Measurements from ENCODE around the gene PALB2.
"Not testable (repeated sequence)": the region's sequence is repeated elsewhere in the genome, so short reads cannot be mapped to it uniquely, and the experiment has no call there.

PALB2 gene

GRCh38 chr16:23584186-23585076 lies 56.7 kb downstream of the PALB2 start:
- DNase-seq, result no peak

GRCh38 chr16:23583271-23583670 lies 57.8 kb downstream of the PALB2 start:
- DNase-seq, result not testable (repeated sequence)

GRCh38 chr16:23581764-23582163 lies 59.3 kb downstream of the PALB2 start:
- DNase-seq, result no peak

GRCh38 chr16:23580391-23580790 lies 60.7 kb downstream of the PALB2 start:
- no peak for DNase-seq

GRCh38 chr16:23579371-23579770 lies 61.7 kb downstream of the PALB2 start:
- no peak for DNase-seq

GRCh38 chr16:23578101-23578830 lies 62.8 kb downstream of the PALB2 start:
- DNase-seq, result peak in 6 of 51 donors; percentile 2 to 21 (median 3)

- no peak for DNase-seq
Measured at GRCh38 chr16:23577493-23577892, 63.6 kb downstream of the PALB2 start.

GRCh38 chr16:23575834-23576233 lies 65.3 kb downstream of the PALB2 start:
- no peak for DNase-seq

- DNase-seq, result no peak
Measured at GRCh38 chr16:23573817-23574216, 67.3 kb downstream of the PALB2 start.

- DNase-seq, result no peak
Measured at GRCh38 chr16:23572394-23572793, 68.7 kb downstream of the PALB2 start.

- no peak for DNase-seq
Measured at GRCh38 chr16:23571895-23572294, 69.2 kb downstream of the PALB2 start.

- peak in 7 of 51 donors; percentile 2 to 12 (median 5) for DNase-seq
Measured at GRCh38 chr16:23570992-23571632, 70.0 kb downstream of the PALB2 start.

GRCh38 chr16:23567602-23568001 lies 73.5 kb downstream of the PALB2 start:
- DNase-seq, result no peak

GRCh38 chr16:23566724-23567123 lies 74.4 kb downstream of the PALB2 start:
- no peak for DNase-seq

GRCh38 chr16:23564575-23565363 lies 76.3 kb downstream of the PALB2 start:
- DNase-seq, result peak in 4 of 51 donors; percentile 2 to 27 (median 12)

GRCh38 chr16:23563186-23563585 lies 77.9 kb downstream of the PALB2 start:
- DNase-seq, result no peak

- no peak for DNase-seq
Measured at GRCh38 chr16:23562505-23562904, 78.6 kb downstream of the PALB2 start.

GRCh38 chr16:23561586-23561985 lies 79.5 kb downstream of the PALB2 start:
- DNase-seq, result no peak

- DNase-seq, result peak in 25 of 51 donors; percentile 18 to 65 (median 41)
Measured at GRCh38 chr16:23557779-23558702, 83.1 kb downstream of the PALB2 start.
